ENCODE data around the gene PTPN22. TPM values are rescaled to one million over a fixed set of nuclear protein-coding genes. Genes with fewer than 3 reads are reported as not detected.

Gene PTPN22
- total and polyA plus RNA-seq, 2 experiments from 2014 or later, result 0.86 to 1.6 TPM

GRCh38 chr1:113875714-113876113 is 4.2 kb upstream of the PTPN22 start:
- TF ChIP-seq EZH2phosphoT487 (IDR thresholded peaks at IDR 0.05; ENCODE audit: insufficient read depth, low read depth) (no peak), EZH2 (IDR thresholded peaks at IDR 0.05; ENCODE audit: insufficient read depth, poor library complexity, severe bottlenecking) (no peak)
- H3K4me2 ChIP-seq (ENCODE audit: unreplicated experiment), result no peak overlapping the region
- 94 to 96% methylated on average over 2 of the region's 2 CpGs for WGBS, 2 experiments (ENCODE audit: low coverage in 1 of 2, low lambda C conversion rate in 2 of 2, missing lambda C conversion rate in 2 of 2)
- no peaks in the 10 kb centered on the region for H4K20me1 ChIP-seq (ENCODE audit: insufficient read depth)
- no peaks in the 10 kb centered on the region for H3K79me2 ChIP-seq (ENCODE audit: insufficient read depth)
- no peak for DNase-seq
- no peaks in the 10 kb centered on the region for H3K36me3 ChIP-seq (ENCODE audit: low read depth)
- no peaks in the 10 kb centered on the region for H3K27me3 ChIP-seq (replicated peaks; ENCODE audit: insufficient read depth)
- no peak overlapping the region for H3K27ac ChIP-seq
- no peak overlapping the region for H3K9ac ChIP-seq
- H2AFZ ChIP-seq, result no peak overlapping the region
- H3F3A ChIP-seq (ENCODE audit: insufficient read depth), result no peaks in the 10 kb centered on the region
- no peaks in the 10 kb centered on the region for H3K9me3 ChIP-seq (ENCODE audit: low read depth)
- in situ Hi-C loops (cut with MboI), result no loop called here
- H3K4me1 ChIP-seq (ENCODE audit: insufficient read depth), result peaks cover 27% of the 10 kb centered on the region
- no peaks in the 10 kb centered on the region for H3K9me2 ChIP-seq (ENCODE audit: insufficient read depth)
- H3K4me3 ChIP-seq, result no peak overlapping the region

- TF ChIP-seq EZH2 (IDR thresholded peaks at IDR 0.05; ENCODE audit: insufficient read depth, poor library complexity, severe bottlenecking), result no peak
Observed at GRCh38 chr1:113874012-113874879, 2.7 kb upstream of the PTPN22 start.

DNA sequence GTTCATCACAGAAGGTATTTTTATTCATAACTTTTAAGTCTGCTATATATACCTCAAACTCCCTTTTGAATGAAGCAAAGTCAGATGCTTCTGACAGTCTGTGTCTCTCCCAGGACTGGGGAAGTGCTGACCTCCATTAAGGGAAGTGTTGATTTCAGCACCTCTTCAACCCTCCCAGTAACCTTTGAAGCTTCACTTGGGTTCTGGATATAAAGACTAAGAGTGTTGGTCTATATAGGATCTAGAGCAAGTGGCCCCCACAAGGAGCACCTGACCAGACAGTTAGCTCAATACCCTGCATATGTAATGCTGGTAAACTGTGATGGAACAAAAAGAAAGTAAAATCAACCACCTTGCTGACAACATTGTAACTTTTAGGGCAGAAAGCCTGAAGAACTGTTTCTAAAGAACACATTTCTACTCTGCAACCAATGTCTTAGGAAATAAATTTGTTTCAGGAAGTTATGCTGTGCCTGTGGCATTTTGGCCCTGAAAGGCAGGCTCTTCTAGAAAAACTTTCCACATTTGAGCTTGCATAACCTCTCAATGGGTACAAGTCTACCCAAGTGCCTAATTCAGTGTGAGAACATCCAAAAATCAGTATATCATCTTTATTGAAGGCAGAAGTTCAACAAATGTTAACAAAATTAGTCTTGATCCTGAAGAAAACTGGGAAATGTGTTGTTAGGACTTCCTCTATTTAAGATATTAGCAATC is 865 bp upstream of the PTPN22 start:
- H2AFZ ChIP-seq, result peak overlapping the region; percentile 85

More at GRCh38 chr1:113874012-113874879, 2.7 kb upstream of the PTPN22 start:
- H3K4me3 ChIP-seq, result no peak overlapping the region
- H2AFZ ChIP-seq, result no peak overlapping the region
- no peaks in the 10 kb centered on the region for H3K79me2 ChIP-seq (ENCODE audit: insufficient read depth)
- no peaks in the 10 kb centered on the region for H4K20me1 ChIP-seq (ENCODE audit: insufficient read depth)
- H3K36me3 ChIP-seq (ENCODE audit: low read depth), result no peaks in the 10 kb centered on the region
- 75 to 78% methylated on average over 1 of the region's 1 CpG for WGBS, 2 experiments (ENCODE audit: low coverage in 1 of 2, low lambda C conversion rate in 2 of 2, missing lambda C conversion rate in 2 of 2)
- H3K4me1 ChIP-seq (ENCODE audit: insufficient read depth), result peaks cover 28% of the 10 kb centered on the region
- no peak overlapping the region for H3K4me2 ChIP-seq (ENCODE audit: unreplicated experiment)
- peak; percentile 27 for DNase-seq
- H3K27ac ChIP-seq, result no peak overlapping the region
- no peaks in the 10 kb centered on the region for H3K27me3 ChIP-seq (replicated peaks; ENCODE audit: insufficient read depth)
- H3K9me2 ChIP-seq (ENCODE audit: insufficient read depth), result no peaks in the 10 kb centered on the region
- in situ Hi-C loops (cut with MboI), result no loop called here
- no peaks in the 10 kb centered on the region for H3K9me3 ChIP-seq (ENCODE audit: low read depth)
- 0 out of 2 replicates have a peak, but pooled peaks cover 1% of the 10 kb centered on the region for H3F3A ChIP-seq (ENCODE audit: insufficient read depth)
- H3K9ac ChIP-seq, result no peak overlapping the region

GRCh38 chr1:113870778-113871177 is 734 bp downstream of the PTPN22 start:
- Histone ChIP-seq H3F3A (ENCODE audit: insufficient read depth) (peaks cover 16% of the 10 kb centered on the region), H3K9me2 (ENCODE audit: insufficient read depth) (no peaks in the 10 kb centered on the region), H3K27ac (peak overlapping the region; percentile 49; the same call in 1 of the 2 replicates), H4K20me1 (ENCODE audit: insufficient read depth) (no peaks in the 10 kb centered on the region), H3K9ac (no peak overlapping the region), H3K27me3 (replicated peaks; ENCODE audit: insufficient read depth) (no peaks in the 10 kb centered on the region), H3K9me3 (ENCODE audit: low read depth) (no peaks in the 10 kb centered on the region), H3K4me2 (ENCODE audit: unreplicated experiment) (peak overlapping the region; percentile 53), H3K4me1 (ENCODE audit: insufficient read depth) (peaks cover 42% of the 10 kb centered on the region), H3K4me3 (no peak overlapping the region), H3K79me2 (ENCODE audit: insufficient read depth) (no peaks in the 10 kb centered on the region), H2AFZ (no peak overlapping the region), H3K36me3 (ENCODE audit: low read depth) (no peaks in the 10 kb centered on the region)
- TF ChIP-seq EZH2phosphoT487 (IDR thresholded peaks at IDR 0.05; ENCODE audit: insufficient read depth, low read depth), result no peak
- no peak for TF ChIP-seq EZH2 (IDR thresholded peaks at IDR 0.05; ENCODE audit: insufficient read depth, poor library complexity, severe bottlenecking)
- DNase-seq, result no peak
- in situ Hi-C loops (cut with MboI), result no loop called here
- WGBS, 2 experiments (ENCODE audit: low coverage in 1 of 2, low lambda C conversion rate in 2 of 2, missing lambda C conversion rate in 2 of 2), result 87 to 89% methylated on average over 3 of the region's 3 CpGs

More for the DNA sequence above, 865 bp upstream of the PTPN22 start:
- no peak for TF ChIP-seq EZH2 (IDR thresholded peaks at IDR 0.05; ENCODE audit: insufficient read depth, poor library complexity, severe bottlenecking)
- TF ChIP-seq EZH2phosphoT487 (IDR thresholded peaks at IDR 0.05; ENCODE audit: insufficient read depth, low read depth), result no peak
- Histone ChIP-seq H3F3A (ENCODE audit: insufficient read depth) (peaks cover 16% of the 10 kb centered on the region), H3K9me3 (ENCODE audit: low read depth) (no peaks in the 10 kb centered on the region), H4K20me1 (ENCODE audit: insufficient read depth) (no peaks in the 10 kb centered on the region), H3K9me2 (ENCODE audit: insufficient read depth) (no peaks in the 10 kb centered on the region), H3K9ac (no peak overlapping the region), H3K36me3 (ENCODE audit: low read depth) (no peaks in the 10 kb centered on the region), H3K4me2 (ENCODE audit: unreplicated experiment) (no peak overlapping the region), H3K4me1 (ENCODE audit: insufficient read depth) (peaks cover 42% of the 10 kb centered on the region), H3K4me3 (no peak overlapping the region), H3K27ac (peak overlapping the region; percentile 17), H3K27me3 (replicated peaks; ENCODE audit: insufficient read depth) (no peaks in the 10 kb centered on the region), H3K79me2 (ENCODE audit: insufficient read depth) (no peaks in the 10 kb centered on the region)
- peak; percentile 23 for DNase-seq
- in situ Hi-C loops (cut with MboI), result no loop called here

Measured in GM23248 (cell line).